ENCODE data around the gene RABGAP1.

RABGAP1 gene

GRCh38 chr9:123102375-123103113 lies 161.7 kb downstream of the RABGAP1 start:
- peak; percentile 65 for DNase-seq (ENCODE audit: low read depth)
- H3K4me3 ChIP-seq (ENCODE audit: low read length) = no peak overlapping the region
- TF ChIP-seq, protein P1, sequence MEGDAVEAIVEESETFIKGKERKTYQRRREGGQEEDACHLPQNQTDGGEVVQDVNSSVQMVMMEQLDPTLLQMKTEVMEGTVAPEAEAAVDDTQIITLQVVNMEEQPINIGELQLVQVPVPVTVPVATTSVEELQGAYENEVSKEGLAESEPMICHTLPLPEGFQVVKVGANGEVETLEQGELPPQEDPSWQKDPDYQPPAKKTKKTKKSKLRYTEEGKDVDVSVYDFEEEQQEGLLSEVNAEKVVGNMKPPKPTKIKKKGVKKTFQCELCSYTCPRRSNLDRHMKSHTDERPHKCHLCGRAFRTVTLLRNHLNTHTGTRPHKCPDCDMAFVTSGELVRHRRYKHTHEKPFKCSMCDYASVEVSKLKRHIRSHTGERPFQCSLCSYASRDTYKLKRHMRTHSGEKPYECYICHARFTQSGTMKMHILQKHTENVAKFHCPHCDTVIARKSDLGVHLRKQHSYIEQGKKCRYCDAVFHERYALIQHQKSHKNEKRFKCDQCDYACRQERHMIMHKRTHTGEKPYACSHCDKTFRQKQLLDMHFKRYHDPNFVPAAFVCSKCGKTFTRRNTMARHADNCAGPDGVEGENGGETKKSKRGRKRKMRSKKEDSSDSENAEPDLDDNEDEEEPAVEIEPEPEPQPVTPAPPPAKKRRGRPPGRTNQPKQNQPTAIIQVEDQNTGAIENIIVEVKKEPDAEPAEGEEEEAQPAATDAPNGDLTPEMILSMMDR (IDR thresholded peaks at IDR 0.05; ENCODE audit: insufficient read depth, low read depth, low read length, missing control alignments) = peak; percentile 54

GRCh38 chr9:123104807-123105206 lies 164.0 kb downstream of the RABGAP1 start:
- TF ChIP-seq, protein P1 (IDR thresholded peaks at IDR 0.05; ENCODE audit: insufficient read depth, low read depth, low read length, missing control alignments) = no peak
- no peak overlapping the region for H3K4me3 ChIP-seq (ENCODE audit: low read length)
- no peak for DNase-seq (ENCODE audit: low read depth)

GRCh38 chr9:123105490-123105889 lies 164.7 kb downstream of the RABGAP1 start:
- DNase-seq (ENCODE audit: low read depth) = no peak
- no peak overlapping the region for H3K4me3 ChIP-seq (ENCODE audit: low read length)
- TF ChIP-seq, protein P1 (IDR thresholded peaks at IDR 0.05; ENCODE audit: insufficient read depth, low read depth, low read length, missing control alignments) = no peak

GRCh38 chr9:123107639-123108285 lies 166.9 kb downstream of the RABGAP1 start:
- TF ChIP-seq, protein P1 (IDR thresholded peaks at IDR 0.05; ENCODE audit: insufficient read depth, low read depth, low read length, missing control alignments) = no peak
- no peak for DNase-seq (ENCODE audit: low read depth)
- no peak overlapping the region for H3K4me3 ChIP-seq (ENCODE audit: low read length)

DNA sequence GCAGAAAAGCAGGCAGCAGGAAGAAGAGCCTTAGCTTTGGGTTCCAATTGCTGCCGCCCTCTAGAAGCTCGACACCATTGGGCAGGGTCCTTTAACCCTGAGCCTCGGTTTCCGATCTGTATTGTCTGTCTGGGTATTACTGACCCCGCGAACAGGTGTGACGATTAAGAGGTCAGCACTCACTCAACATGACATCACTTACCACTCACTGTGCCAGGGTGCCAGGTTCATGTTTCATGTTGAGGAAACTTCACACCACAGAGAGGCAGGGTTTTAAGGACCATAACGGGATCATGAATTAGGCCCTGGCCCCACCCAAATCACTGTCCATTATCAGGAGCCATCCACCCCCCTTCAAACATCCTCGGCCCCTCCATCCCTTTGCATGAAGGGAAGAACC lies 168.2 kb downstream of the RABGAP1 start:
- no peak overlapping the region for H3K4me3 ChIP-seq (ENCODE audit: low read length)
- no peak for DNase-seq (ENCODE audit: low read depth)
- TF ChIP-seq, protein P1 (IDR thresholded peaks at IDR 0.05; ENCODE audit: insufficient read depth, low read depth, low read length, missing control alignments) = no peak

- no peak overlapping the region for H3K4me3 ChIP-seq (ENCODE audit: low read length)
- TF ChIP-seq, protein P1 (IDR thresholded peaks at IDR 0.05; ENCODE audit: insufficient read depth, low read depth, low read length, missing control alignments) = no peak
- DNase-seq (ENCODE audit: low read depth) = no peak
These were observed 168.9 kb downstream of the RABGAP1 start for GRCh38 chr9:123109540-123110279.

All from epithelial cell of esophagus (primary cell).